ENCODE data around the gene SPTBN4.
"Not testable (repeated sequence)": the region's sequence is repeated elsewhere in the genome, so short reads cannot be mapped to it uniquely, and the experiment has no call there.

SPTBN4 gene

GRCh38 chr19:40559394-40559793, 92.6 kb downstream of the SPTBN4 start:
- DNase-seq (ENCODE audit: low read depth, low spot score), result no peak
- no peak overlapping the region for H3K4me3 ChIP-seq (ENCODE audit: insufficient read length, low read depth)
- no peaks in the 10 kb centered on the region for H3K4me1 ChIP-seq (ENCODE audit: insufficient read depth, insufficient read length)
- no peak for TF ChIP-seq ZNF274 (IDR thresholded peaks at IDR 0.05; ENCODE audit: low read depth, low read length)
- no peak for TF ChIP-seq YY1 (IDR thresholded peaks at IDR 0.05; ENCODE audit: insufficient read depth, insufficient read length)
- no peak for TF ChIP-seq SUZ12 (IDR thresholded peaks at IDR 0.05; ENCODE audit: extremely low read depth, insufficient read depth, insufficient read length)
- H3K9ac ChIP-seq (ENCODE audit: insufficient read length, low read depth), result no peak overlapping the region
- H3K27me3 ChIP-seq (ENCODE audit: insufficient read depth, insufficient read length), result peaks cover 7% of the 10 kb centered on the region
- H3K9me3 ChIP-seq (ENCODE audit: insufficient read depth, low read length), result no peaks in the 10 kb centered on the region
- H3K36me3 ChIP-seq (ENCODE audit: insufficient read depth, insufficient read length, low read length), result no peaks in the 10 kb centered on the region

- Histone ChIP-seq H3K4me1 (ENCODE audit: insufficient read depth, insufficient read length) (no peaks in the 10 kb centered on the region), H3K9ac (ENCODE audit: insufficient read length, low read depth) (no peak overlapping the region), H3K36me3 (ENCODE audit: insufficient read depth, insufficient read length, low read length) (no peaks in the 10 kb centered on the region), H3K9me3 (ENCODE audit: insufficient read depth, low read length) (no peaks in the 10 kb centered on the region), H3K4me3 (ENCODE audit: insufficient read length, low read depth) (no peak overlapping the region), H3K27me3 (ENCODE audit: insufficient read depth, insufficient read length) (peaks cover under 1% of the 10 kb centered on the region)
- TF ChIP-seq YY1 (IDR thresholded peaks at IDR 0.05; ENCODE audit: insufficient read depth, insufficient read length) (no peak), SUZ12 (IDR thresholded peaks at IDR 0.05; ENCODE audit: extremely low read depth, insufficient read depth, insufficient read length) (no peak), ZNF274 (IDR thresholded peaks at IDR 0.05; ENCODE audit: low read depth, low read length) (no peak)
- DNase-seq (ENCODE audit: low read depth, low spot score), result no peak
Observed at GRCh38 chr19:40560092-40560507, 93.3 kb downstream of the SPTBN4 start.

GRCh38 chr19:40561947-40562346, 95.1 kb downstream of the SPTBN4 start:
- no peak for DNase-seq (ENCODE audit: low read depth, low spot score)
- H3K4me3 ChIP-seq (ENCODE audit: insufficient read length, low read depth), result no peak overlapping the region
- no peaks in the 10 kb centered on the region for H3K4me1 ChIP-seq (ENCODE audit: insufficient read depth, insufficient read length)
- TF ChIP-seq ZNF274 (IDR thresholded peaks at IDR 0.05; ENCODE audit: low read depth, low read length) (no peak), YY1 (IDR thresholded peaks at IDR 0.05; ENCODE audit: insufficient read depth, insufficient read length) (no peak)
- H3K9ac ChIP-seq (ENCODE audit: insufficient read length, low read depth), result no peak overlapping the region
- no peaks in the 10 kb centered on the region for H3K9me3 ChIP-seq (ENCODE audit: insufficient read depth, low read length)
- H3K27me3 ChIP-seq (ENCODE audit: insufficient read depth, insufficient read length), result peaks cover 19% of the 10 kb centered on the region
- H3K36me3 ChIP-seq (ENCODE audit: insufficient read depth, insufficient read length, low read length), result no peaks in the 10 kb centered on the region

GRCh38 chr19:40564535-40564934, 97.7 kb downstream of the SPTBN4 start:
- H3K9ac ChIP-seq (ENCODE audit: insufficient read length, low read depth); H3K4me3 ChIP-seq (ENCODE audit: insufficient read length, low read depth); H3K9me3 ChIP-seq (ENCODE audit: insufficient read depth, low read length); H3K36me3 ChIP-seq (ENCODE audit: insufficient read depth, insufficient read length, low read length); H3K4me1 ChIP-seq (ENCODE audit: insufficient read depth, insufficient read length); DNase-seq (ENCODE audit: low read depth, low spot score): not testable (repeated sequence)
- peaks cover 44% of the 10 kb centered on the region for H3K27me3 ChIP-seq (ENCODE audit: insufficient read depth, insufficient read length)

- TF ChIP-seq YY1 (IDR thresholded peaks at IDR 0.05; ENCODE audit: insufficient read depth, insufficient read length), result no peak
- Histone ChIP-seq H3K9ac (ENCODE audit: insufficient read length, low read depth) (no peak overlapping the region), H3K27me3 (ENCODE audit: insufficient read depth, insufficient read length) (peaks cover 51% of the 10 kb centered on the region), H3K9me3 (ENCODE audit: insufficient read depth, low read length) (no peaks in the 10 kb centered on the region), H3K4me1 (ENCODE audit: insufficient read depth, insufficient read length) (peaks cover 3% of the 10 kb centered on the region), H3K36me3 (ENCODE audit: insufficient read depth, insufficient read length, low read length) (no peaks in the 10 kb centered on the region), H3K4me3 (ENCODE audit: insufficient read length, low read depth) (no peak overlapping the region)
- DNase-seq (ENCODE audit: low read depth, low spot score), result no peak
Observed at GRCh38 chr19:40565355-40565754, 98.6 kb downstream of the SPTBN4 start.

- DNase-seq (ENCODE audit: low read depth, low spot score), result no peak
- H3K4me1 ChIP-seq (ENCODE audit: insufficient read depth, insufficient read length), result peaks cover 3% of the 10 kb centered on the region
- peaks cover 51% of the 10 kb centered on the region for H3K27me3 ChIP-seq (ENCODE audit: insufficient read depth, insufficient read length)
- H3K9ac ChIP-seq (ENCODE audit: insufficient read length, low read depth), result no peak overlapping the region
- no peaks in the 10 kb centered on the region for H3K36me3 ChIP-seq (ENCODE audit: insufficient read depth, insufficient read length, low read length)
- TF ChIP-seq ZNF274 (IDR thresholded peaks at IDR 0.05; ENCODE audit: low read depth, low read length), result no peak
- TF ChIP-seq YY1 (IDR thresholded peaks at IDR 0.05; ENCODE audit: insufficient read depth, insufficient read length), result no peak
- H3K4me3 ChIP-seq (ENCODE audit: insufficient read length, low read depth), result no peak overlapping the region
- no peaks in the 10 kb centered on the region for H3K9me3 ChIP-seq (ENCODE audit: insufficient read depth, low read length)
Observed at GRCh38 chr19:40565910-40566495, 99.2 kb downstream of the SPTBN4 start.

- Histone ChIP-seq H3K4me3 (ENCODE audit: insufficient read length, low read depth) (peak overlapping the region; percentile 37), H3K4me1 (ENCODE audit: insufficient read depth, insufficient read length) (peaks cover 3% of the 10 kb centered on the region), H3K27me3 (ENCODE audit: insufficient read depth, insufficient read length) (peaks cover 51% of the 10 kb centered on the region), H3K9me3 (ENCODE audit: insufficient read depth, low read length) (no peaks in the 10 kb centered on the region), H3K36me3 (ENCODE audit: insufficient read depth, insufficient read length, low read length) (no peaks in the 10 kb centered on the region), H3K9ac (ENCODE audit: insufficient read length, low read depth) (peak overlapping the region; percentile 61)
- TF ChIP-seq SUZ12 (IDR thresholded peaks at IDR 0.05; ENCODE audit: extremely low read depth, insufficient read depth, insufficient read length), result no peak
- DNase-seq (ENCODE audit: low read depth, low spot score), result no peak
Observed at GRCh38 chr19:40567040-40567749, 100.4 kb downstream of the SPTBN4 start.

Measured in NT2/D1 (cell line).